AG10803 (cell line): Measurements from ENCODE around the gene KLF1.

Experiments used
- DNase-seq: peaks from one replicate; pipeline ENCODE4 v3.0.0; 2010; ENCODE audit warnings: low read depth
- H3K4me3 ChIP-seq: 2 replicates; pipeline ENCODE4 v1.5.1; 2011; ENCODE audit warnings: mild to moderate bottlenecking, low read length, control low read depth
- CTCF ChIP-seq: conservative IDR thresholded peaks from 2 replicates; pipeline ENCODE4 v1.5.1; 2011; ENCODE audit warnings: mild to moderate bottlenecking, low read length, control low read depth, inconsistent platforms

Gene KLF1

GRCh38 chr19:12888006-12888603 is 1.1 kb upstream of the KLF1 start:
- TF ChIP-seq CTCF = no peak
- DNase-seq = no peak
- H3K4me3 ChIP-seq = no peak overlapping the region

- no peak for DNase-seq
- TF ChIP-seq CTCF = no peak
- H3K4me3 ChIP-seq = no peak overlapping the region
Measured at GRCh38 chr19:12886651-12886968, 391 bp downstream of the KLF1 start.

- no peak for DNase-seq
- H3K4me3 ChIP-seq = no peak overlapping the region
- no peak for TF ChIP-seq CTCF
Measured at GRCh38 chr19:12885749-12886650, 1.0 kb downstream of the KLF1 start.

GRCh38 chr19:12884926-12885748 is 1.9 kb downstream of the KLF1 start:
- H3K4me3 ChIP-seq = peak overlapping the region; percentile 30
- peak; percentile 36 for DNase-seq
- peak; percentile 46 for TF ChIP-seq CTCF

GRCh38 chr19:12884627-12884925 is 2.4 kb downstream of the KLF1 start:
- H3K4me3 ChIP-seq = no peak overlapping the region
- no peak for TF ChIP-seq CTCF
- no peak for DNase-seq

- TF ChIP-seq CTCF = no peak
- H3K4me3 ChIP-seq = no peak overlapping the region
- no peak for DNase-seq
Measured at GRCh38 chr19:12884202-12884601, 2.8 kb downstream of the KLF1 start.
